H4 (cell line): ENCODE measurements around the gene FGF11. TPM values are rescaled to one million over a fixed set of nuclear protein-coding genes. Genes with fewer than 3 reads are reported as not detected.

Experiments
- DNase-seq: peaks from one replicate; pipeline ENCODE4 v3.0.0-alpha.2; 2015; ENCODE audit warnings: low spot score
- total RNA-seq: library from RNA; depleted of rRNA; stranded (reverse); fragments of >200 nt; shearing (Covaris generic); gene quantifications from 2 replicates; pipeline ENCODE4 v1.2.3, GENCODE V29; 2014

The FGF11 gene
- total RNA-seq, 1 experiment from 2014 or later = not detected

DNA sequence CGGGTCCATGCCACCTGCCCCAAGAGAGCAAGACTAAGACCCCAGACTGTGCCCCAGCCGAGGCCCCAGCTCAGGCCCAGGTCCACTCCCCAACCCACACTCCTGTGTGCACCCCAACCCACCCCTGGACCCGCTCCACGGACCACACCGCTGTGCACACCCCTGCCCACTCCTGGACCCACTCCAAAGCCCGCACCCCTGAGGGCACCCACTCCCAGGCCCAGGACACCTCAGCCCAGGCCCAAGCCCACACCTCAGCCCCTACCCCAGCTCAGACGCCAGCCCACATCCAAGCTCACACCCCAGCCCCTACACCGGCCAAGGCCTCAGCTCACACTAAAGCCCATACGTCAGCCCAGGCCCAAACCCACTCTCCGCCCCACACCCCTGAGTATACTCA is 9.6 kb upstream of the FGF11 start:
- DNase-seq = no peak

DNA sequence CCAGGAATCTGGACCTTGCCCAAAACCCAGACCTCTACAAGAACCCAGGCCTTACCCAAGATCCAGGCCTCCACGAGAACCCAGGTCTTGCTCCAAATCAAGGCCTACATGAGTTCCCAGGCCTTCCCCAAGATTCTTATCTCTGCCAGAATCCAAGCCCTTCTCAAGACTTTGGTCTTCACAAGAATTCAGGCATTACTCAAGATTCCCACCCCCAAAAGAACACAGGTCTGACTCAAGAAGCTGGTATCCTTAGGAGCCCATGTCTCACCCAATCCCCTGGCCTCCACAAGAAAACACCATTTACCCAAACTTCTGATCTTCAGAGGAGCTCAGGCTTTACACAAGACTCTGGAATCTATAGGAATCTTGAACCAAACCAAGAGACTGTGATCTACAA is 8.1 kb upstream of the FGF11 start:
- DNase-seq = no peak

DNA sequence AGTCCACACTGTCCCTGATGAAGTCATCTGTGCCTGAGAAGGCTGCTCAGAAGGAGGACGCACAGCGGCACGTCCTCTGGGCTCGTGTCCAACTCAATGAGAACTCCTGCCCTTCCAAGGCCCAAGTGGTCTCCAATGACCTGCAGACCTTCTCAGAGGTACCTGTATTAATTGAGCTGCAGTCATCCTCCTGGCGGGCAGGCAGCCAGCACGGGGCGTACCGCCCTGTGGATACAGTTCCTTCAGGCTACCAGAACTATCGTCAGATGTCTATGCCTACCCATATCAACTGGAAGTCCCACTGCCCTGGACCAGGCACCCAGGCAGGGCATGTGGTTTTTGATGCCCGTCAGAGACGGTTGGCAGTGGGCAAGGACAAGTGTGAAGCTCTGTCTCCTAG is 7.0 kb upstream of the FGF11 start:
- no peak for DNase-seq

DNA sequence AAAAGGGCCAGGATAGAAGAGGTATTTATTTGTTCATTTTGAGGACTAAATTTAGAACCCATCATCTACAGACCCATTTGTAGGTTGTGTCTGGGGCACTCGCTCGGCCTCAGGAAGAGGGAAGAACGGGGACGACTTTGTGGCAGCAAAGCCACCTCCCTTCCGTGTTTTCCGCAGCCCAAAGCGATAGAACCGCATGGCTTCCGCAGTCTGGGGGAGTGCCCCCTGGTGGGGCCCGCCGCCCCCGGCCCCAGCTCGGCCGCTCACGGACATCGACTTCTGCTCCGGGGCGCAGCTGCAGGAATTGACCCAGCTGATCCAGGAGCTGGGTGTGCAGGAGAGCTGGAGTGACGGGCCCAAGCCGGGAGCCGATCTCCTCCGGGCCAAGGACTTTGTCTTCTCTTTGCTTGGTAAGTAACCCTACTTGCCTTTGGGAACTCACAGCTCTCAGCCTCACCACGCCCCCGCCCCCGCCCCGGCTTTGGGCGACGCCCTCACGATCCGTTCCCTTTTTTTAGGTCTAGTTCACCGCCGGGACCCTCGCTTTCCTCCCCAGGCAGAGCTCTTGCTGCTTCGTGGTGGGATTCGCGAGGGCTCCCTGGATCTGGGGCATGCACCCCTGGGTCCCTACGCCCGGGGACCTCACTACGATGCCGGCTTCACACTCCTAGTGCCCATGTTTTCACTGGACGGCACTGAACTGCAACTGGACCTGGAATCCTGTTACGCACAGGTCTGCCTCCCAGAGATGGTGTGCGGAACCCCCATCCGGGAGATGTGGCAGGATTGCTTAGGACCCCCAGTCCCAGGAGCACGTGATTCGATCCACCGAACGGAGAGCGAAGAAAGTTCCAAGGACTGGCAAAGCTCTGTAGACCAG is 3.4 kb upstream of the FGF11 start:
- DNase-seq = no peak

DNA sequence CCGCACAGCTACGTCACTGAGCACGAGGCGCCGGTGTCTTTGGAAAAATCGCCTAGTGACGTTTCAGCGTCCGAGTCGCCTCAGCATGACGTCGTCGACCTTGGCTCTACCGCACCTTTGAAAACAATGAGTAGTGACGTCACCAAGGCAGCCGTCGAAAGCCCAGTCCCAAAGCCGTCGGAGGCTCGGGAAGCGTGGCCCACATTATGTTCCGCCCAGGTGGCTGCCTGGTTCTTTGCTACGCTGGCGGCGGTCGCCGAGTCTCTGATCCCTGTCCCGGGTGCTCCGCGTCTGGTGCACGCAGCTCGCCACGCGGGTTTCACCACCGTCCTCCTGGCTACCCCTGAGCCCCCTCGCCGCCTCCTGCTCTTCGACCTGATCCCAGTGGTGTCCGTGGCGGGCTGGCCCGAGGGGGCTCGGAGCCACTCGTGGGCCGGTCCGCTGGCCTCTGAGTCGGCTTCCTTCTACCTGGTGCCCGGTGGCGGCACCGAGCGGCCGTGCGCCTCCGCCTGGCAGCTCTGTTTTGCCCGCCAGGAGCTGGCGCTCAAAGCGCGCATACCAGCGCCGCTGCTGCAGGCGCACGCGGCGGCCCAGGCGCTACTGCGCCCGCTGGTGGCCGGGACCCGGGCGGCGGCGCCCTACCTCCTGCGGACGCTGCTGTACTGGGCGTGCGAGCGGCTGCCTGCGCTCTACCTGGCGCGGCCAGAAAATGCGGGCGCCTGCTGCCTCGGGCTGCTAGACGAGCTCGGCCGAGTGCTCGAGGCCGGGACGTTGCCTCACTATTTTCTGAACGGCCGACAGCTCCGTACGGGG is 2.5 kb upstream of the FGF11 start:
- DNase-seq = no peak

DNA sequence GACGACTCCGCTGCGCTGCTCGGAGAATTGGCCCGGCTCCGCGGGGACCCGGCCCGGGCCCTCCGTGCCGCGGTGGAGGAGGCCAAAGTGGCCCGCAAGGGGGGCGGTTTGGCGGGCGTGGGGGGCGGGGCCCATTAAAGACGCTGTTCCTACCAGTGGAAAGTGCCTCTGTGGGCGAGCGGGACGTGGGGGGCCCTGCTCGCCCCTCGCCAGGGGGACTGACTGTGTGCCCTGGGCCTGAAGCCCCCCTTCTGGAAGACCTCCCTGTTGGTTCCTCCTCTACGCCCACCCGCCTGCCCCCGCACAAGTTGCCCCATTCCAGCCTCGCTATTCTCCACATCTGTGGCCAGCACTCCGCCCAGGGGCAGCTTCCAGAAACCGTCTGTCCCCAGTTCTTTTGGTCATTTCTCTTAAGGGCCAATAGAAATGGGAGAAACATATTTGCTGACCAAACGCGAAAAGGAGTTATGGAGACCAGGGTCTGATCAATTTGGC is 1.9 kb upstream of the FGF11 start:
- DNase-seq = no peak

DNA sequence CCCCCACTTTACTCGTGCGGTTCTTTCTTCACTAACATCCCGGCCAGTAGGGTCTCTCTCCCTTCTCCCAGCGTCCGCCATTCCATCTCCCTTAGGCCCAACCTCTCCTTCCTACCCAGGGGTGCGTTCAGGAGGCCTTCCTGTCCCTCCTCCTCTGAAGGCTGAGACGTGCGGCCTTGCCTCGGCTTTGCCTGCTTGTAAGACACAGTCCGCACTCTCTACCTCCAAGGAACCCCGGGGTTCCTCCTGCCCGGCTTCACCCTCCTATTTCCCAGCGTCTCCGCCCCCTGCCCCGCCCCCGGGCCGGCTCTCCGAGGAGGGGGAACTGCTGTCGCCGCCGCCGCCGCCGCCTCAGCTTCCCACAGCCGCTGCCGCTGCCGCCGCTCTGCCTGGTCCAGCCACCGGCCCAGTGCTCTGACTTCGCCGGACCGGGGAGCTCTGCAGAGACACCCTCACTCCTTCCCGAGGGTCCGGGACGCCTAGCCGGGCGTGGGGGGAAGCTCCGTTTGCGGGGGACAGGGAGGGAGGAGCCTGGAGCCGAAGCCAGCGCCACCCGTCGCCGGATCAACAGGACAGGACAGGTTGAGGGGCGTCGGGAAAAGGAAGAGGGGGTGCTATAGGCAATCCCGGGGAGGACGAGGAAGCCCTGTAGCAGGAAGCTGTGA is 1.2 kb upstream of the FGF11 start:
- no peak for DNase-seq

DNA sequence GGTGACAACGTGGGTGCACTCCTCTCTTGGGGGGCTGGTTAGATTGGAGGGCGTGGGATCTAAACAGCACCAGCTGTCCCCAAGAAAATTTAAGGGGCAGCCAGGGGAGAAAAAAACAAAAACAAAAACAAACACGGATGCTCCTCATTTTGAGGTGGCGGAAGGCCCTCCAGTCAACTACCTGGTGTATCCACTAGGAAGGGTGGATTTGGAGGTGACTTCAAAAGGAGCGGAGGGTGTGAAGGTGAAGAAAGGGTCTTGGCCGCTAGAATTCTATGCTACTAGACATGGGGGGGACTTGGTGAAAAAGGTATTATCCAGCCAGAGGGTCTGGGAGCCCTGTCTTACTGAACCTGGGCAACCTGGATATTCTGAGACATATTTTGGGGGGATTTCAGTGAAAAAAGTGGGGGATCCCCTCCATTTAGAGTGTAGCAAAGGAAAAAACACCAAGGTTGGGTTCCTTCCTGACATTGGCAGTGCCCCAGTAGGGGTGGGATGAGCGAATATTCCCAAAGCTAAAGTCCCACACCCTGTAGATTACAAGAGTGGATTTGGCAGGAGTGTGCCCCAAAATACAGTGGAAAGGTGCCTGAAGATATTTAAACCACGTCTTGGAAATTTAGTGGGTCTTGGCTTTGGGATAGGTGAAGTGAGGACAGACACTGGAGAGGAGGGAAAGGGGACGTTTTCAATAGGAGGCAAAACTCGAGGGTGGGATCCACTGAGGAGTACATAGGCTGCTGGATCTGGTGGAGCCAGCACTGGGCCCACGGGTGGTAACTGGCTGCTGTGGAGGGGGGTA is 454 bp upstream of the FGF11 start:
- no peak for DNase-seq

DNA sequence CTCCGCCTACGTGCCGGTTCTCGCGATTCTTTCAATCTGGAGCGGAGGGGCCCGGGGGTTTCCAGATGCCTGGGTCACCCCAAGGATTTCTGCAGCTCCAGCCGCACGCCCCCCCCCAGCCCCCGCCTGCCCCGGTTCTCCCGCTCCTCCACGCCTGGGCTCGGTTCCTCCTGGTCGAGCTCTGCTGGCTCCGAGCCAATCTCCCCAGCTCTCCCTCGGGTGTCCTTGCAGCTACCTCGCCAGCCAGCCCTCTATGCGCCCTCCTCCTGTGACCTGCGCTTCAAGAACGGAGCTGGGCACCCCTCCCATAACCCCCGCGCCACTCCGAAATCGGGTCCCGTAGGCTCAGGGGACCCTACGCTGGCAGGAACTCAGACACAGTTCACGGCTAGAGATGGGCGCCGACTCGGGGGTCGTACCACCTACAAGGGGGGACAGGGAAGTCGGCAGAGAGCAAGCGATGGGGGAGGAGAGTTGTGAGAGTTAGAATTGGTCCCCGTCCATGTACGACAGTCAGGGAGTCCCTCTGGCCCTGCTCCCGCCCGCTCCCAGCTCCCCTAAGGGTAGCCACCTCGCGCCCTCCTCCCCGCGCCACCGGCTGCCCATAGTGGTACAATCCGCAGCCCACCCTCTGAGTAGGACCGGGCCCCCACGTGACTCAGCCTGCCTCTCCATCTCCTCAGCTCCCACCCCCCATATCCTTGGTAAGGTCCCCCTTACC is 961 bp downstream of the FGF11 start:
- no peak for DNase-seq

DNA sequence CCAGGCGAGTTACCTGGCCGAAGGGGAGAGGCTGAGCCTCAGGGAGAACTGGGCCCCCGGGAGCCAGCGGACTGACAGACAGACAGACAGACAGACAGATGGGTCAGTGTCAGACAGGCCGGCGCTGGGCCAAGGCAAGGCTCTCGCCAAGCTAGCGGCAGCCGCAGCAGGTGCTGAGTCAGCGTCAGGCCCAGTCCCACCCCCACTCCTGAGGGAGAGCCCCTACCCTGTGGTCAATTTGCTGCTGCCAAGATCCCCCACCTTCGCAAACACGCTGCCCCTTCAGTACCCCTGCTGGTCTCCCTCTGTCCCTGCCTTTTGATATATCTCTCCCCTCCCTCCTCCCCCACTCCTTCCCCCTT is 1.5 kb downstream of the FGF11 start:
- no peak for DNase-seq

DNA sequence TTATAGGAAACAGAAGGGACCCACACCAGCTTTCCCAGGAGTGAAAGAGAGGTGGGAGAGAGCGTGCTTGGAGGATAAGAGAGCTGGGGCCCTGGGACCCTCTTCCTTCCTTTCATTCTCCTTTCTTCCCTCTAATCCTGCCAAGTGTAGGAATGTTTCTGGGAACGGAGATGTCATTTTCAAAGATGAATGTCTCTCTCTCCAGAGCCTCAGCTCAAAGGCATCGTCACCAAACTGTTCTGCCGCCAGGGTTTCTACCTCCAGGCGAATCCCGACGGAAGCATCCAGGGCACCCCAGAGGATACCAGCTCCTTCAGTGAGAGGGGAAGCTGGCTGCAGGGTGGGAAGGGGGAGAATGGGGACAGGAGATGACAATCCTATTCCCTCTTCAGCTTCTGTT is 2.0 kb downstream of the FGF11 start:
- DNase-seq = no peak

DNA sequence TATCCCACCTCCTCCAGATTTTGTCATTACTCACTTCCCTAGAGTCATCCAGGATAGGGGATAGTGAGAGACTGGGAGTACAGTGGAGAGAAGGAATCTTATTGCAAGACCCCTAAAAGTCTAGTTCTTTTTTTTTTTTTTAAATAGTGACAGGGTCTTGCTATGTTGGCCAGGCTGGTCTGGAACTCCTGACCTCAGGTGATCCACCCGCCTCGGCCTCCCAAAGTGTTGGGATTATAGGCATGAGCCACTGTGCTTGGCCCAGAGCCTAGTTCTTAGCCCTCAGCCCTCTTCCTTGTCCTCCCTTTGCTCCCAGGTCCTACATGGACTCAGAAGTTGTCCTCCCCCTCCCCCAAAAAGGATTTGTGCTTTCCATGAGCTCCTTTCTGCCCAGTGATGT is 2.8 kb downstream of the FGF11 start:
- no peak for DNase-seq

DNA sequence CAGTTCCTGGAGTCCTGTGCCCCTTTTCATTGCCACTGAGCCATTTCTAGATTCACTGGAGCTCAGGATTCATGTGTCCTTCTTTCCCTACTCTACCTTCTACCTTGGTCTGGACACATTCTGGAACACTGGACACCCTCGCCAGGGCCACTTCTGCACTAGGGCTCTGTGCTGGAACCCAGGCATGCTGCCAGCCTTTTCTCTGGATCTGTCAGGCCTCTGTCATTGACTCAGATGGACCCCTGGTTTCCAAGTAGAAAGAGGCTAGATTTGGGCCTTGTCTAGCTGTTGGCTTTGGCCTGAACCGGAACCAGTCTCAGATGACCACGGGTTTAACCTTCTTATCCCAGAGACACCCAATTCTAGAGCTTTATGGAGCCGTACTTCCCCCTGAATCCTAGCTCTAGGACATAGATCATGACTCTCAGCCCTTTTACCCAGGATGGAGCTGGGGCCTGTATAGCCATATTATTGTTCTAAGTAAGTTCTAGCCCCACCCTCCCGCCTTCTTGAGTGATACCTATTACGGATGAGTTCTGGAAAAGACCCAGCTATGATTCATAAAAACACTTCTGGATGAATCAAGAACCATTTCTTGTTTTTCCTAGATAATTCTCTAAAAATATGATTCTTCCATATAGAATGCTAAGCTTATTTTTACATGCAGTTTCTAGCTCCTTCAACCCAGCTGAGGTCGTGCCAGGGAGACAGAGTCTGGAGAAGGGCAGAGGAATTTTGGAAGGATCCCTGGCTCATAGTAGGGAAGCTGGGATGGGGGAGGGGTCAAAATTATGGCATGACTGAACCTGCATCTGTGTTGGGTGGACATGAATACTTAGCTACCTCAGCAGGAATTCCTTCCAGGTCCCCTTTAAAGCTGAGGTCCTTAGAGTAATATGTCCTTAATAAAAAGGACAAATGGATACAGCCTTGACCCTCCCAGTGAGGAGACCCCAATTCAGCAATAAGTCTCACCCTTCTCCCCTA is 4.5 kb downstream of the FGF11 start:
- DNase-seq = no peak

DNA sequence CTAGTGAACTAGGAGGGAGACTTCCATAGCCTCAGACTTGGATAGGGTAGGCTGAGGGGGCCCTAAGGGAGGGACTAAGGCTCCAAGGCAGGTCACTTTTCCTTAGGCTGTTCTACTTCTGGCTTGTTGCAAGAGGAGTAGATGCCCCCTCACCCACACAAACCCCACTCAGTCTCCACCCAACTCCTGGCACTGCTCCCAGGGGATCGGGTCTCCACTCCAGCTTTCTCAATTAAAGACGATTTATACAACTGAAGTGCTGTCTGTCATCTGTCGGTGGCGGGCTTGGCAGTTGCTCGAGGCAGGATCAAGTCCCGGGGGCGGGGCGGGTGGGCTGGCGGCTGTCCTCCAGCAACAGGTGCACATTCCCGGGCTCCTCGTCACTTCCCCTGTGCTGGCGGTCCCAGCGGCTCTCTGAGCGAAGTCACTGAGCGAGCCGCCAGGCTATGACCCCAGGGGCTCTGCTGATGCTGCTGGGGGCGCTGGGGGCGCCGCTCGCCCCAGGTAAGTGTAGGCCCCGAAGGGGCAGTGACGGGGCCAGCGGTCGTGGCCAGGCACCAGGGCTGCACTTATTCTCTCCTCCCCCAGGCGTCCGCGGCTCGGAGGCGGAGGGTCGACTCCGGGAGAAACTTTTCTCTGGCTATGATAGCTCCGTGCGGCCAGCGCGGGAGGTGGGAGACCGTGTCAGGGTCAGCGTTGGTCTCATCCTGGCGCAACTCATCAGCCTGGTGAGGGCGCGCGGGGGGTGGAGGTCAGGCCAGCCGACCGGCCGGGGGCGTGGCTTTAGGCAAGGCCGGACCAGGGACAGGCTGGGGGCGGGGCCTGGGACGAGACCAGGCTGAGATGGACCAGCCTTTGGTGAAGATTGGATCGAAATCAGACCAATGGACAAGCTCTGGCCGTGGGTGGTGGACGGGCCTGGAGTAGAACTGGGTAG is 5.6 kb downstream of the FGF11 start, which contains the start of gene CHRNB1:
Gene CHRNB1 (plus strand): TSS at position 380 of the 937 bp plus-strand sequence. CDS start 67 bp downstream, at position 447.
- no peak for DNase-seq

DNA sequence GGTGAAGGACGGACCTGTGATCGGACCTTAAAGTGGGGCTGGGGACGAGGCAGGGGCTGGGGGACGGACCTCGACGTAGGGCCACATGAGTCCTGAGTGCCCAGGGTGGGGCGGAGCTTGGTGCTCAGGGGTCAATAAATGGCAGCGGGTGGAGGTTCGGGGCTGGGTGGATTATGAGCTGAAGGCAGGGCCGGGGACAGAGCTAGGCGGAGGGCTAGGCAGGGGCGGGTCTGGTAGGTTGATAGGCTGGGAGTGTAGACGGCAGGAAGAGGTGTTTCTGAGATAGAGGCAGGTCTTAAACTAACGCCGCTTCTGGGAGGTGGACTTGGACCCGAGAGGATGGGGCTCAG is 6.3 kb downstream of the FGF11 start:
- DNase-seq = no peak

DNA sequence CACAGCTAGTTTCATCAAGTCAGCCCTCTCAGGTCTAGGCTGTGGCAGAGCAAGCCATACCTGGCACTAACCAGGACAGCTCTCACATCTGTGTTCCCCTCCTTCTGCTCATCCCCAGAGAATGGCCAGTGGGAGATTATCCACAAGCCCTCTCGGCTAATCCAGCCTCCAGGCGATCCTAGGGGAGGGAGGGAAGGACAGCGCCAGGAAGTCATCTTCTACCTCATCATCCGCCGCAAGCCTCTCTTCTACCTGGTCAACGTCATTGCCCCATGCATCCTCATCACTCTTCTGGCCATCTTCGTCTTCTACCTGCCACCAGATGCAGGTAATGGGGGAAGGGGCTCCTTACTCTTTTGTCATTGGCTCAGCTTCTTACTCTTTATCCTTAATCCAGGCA is 9.1 kb downstream of the FGF11 start:
- DNase-seq = no peak

DNA sequence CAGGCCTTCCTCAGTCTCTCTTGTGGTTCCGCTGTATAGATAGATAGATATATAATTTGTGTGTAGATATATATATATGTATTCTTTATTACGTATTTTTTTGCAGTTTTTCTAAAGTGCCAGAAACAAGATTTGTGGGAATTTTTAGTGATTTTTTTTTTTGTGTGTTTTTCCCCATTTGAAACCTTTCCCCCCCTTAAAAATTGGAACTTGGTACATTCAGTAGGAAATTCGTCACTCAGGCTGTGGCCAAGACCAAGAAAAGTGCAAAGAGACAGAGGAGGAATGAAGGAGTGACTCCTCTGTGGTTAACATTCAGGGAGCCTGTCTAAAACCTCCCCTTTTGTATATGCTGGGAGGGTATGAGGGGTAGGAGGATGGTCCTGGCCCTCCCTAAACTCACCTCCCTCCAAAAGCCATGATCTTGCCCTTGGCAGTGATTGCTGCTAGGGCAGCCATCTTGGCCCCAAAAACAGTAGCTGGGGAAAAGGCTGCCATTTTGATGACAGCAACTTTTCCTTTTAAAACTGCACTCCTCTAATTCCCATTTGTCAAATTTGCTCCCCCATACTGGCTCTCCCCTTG is 20.7 kb downstream of the FGF11 start:
- DNase-seq = no peak
